ENCODE results near the gene LARP4B.

Gene LARP4B

GRCh38 chr10:822661-823367, 108.7 kb downstream of the LARP4B start:
- no peak for DNase-seq

DNA sequence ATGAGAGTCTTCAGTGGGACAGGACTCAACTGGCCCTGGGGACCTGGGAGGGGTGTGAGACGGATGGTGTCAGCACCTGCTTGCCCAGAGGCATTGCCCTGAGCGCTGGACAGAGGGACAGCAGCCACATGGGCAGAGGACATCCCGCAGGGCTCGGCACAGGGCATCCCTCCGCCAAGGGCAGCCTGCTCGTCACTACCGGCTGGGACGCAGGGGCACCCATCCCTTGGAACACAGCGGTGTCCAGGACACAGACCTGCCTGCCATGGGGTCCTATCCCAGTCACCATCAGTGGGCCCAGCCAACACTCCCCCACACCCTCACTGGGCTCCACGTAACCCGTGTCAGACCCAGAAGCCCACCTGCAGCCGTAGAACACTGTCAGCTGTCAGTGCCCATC, 109.3 kb downstream of the LARP4B start:
- no peak for DNase-seq

- no peak for DNase-seq
Measured at GRCh38 chr10:821322-821721, 110.2 kb downstream of the LARP4B start.

DNA sequence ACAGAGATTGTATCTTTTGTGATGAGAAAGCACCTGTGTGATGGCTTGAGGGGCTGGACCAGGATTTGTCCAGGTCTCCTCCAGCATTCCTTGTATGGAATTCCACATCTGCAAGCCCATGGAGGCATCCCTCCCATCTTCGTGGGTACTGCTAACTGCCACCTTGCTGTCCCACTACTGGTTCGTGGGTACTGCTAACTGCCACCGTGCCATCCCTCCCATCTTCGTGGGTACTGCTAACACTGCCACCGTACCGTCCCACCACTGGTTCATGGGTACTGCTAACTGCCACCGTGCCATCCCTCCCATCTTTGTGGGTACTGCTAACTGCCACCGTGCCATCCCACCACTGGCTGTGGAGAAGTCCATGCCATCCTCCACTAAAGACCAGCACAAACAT, 111.7 kb downstream of the LARP4B start:
- DNase-seq = no peak

DNA sequence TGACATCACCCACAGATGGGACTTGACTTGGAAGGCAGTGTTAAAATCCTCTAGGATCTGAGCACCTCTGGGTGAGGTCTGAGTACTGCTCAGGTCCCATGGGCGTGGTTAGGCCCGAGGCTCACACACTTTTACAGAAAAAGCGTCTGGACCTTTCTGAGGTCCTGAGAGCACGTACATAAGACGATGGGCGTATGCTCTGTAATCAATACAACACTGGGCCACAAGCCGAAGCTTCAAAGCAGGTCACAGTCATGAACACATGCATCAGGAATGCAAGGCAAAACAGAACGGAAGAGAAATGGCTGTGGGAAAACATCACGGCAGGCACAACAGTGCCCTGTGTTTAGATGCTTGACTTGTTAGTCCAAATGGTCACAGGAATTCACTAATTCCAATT, 112.2 kb downstream of the LARP4B start:
- no peak for DNase-seq

GRCh38 chr10:818526-819220, 112.8 kb downstream of the LARP4B start:
- no peak for DNase-seq

GRCh38 chr10:818010-818409, 113.5 kb downstream of the LARP4B start:
- no peak for DNase-seq

- DNase-seq = no peak
Measured at GRCh38 chr10:817371-817770, 114.1 kb downstream of the LARP4B start.

GRCh38 chr10:816958-817357, 114.5 kb downstream of the LARP4B start:
- no peak for DNase-seq

GRCh38 chr10:816091-816477, 115.4 kb downstream of the LARP4B start:
- no peak for DNase-seq

GRCh38 chr10:815338-816090, 116.0 kb downstream of the LARP4B start:
- DNase-seq = no peak

DNA sequence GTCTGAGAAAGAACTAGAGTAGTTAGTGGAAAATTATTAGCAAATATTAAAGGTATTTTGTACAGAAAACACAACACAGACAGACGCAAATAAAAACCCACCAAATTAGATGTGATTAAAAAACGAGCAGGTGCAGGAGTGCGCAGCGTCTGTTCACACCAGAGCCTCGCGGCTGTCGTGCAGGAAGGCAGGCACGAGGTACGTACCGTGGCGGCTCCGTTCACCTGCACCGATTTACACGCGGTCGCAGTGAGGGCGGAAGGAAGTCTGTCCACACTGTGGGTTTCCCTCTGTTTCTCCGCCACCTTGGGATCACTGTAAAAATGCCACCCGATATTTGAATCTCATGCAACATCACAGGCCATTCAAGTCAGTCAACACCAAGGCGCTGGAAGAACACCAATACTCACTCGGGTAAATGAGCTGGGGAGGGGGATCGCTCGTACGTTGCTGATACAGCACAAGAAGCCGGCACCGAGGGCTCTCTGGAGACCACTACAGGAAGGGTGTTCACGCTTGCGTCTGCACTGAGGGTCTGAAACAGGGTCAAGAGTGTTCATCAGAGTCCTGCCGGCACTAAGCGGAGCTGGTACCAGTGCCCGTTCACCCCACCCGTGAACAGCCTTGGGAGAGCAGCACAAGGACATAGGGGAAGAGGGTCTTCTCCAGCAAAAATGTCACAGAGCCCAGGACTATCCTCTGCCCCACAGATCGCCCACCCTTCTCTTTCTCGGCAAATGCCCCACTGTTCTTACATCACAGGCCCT, 116.8 kb downstream of the LARP4B start:
- no peak for DNase-seq

DNA sequence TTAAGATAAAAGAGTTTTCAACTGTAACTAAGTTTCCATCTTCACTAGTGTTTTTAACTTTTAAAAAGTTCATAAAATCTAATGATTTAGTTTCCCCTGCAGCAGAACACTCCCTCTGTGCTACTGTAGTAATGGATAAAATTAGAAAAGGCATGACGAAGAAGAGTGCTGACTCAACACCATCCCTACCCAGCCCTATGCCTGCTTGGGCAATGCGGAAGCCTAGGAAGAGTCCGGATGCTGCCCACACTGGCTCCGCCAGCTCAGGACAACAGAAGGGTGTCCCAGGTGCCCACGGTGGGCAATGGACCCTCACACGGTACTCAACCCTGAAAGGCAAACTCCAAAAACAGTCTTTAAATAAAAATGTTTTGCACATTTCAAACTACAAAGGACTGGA, 118.2 kb downstream of the LARP4B start:
- DNase-seq = no peak

DNA sequence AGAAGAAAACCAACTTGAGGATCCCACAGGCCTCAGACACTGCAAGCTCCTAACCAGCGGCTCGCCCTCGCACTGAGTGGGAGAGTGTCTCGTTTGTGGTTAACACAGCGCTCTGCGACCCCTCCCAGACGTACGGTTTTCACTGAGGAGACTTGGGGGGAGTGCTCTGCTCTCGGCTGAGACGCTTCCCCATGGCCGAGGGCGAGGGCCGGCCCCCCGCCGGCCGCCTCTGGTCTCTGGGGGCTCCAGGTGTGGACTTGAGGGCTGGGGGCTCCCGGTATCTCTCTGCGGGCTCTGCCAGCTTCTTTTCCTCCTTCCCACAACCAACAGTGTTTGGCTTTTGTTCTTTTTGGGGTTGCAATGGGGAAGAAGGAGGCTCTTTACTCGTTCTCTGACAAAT, 118.7 kb downstream of the LARP4B start:
- no peak for DNase-seq

DNA sequence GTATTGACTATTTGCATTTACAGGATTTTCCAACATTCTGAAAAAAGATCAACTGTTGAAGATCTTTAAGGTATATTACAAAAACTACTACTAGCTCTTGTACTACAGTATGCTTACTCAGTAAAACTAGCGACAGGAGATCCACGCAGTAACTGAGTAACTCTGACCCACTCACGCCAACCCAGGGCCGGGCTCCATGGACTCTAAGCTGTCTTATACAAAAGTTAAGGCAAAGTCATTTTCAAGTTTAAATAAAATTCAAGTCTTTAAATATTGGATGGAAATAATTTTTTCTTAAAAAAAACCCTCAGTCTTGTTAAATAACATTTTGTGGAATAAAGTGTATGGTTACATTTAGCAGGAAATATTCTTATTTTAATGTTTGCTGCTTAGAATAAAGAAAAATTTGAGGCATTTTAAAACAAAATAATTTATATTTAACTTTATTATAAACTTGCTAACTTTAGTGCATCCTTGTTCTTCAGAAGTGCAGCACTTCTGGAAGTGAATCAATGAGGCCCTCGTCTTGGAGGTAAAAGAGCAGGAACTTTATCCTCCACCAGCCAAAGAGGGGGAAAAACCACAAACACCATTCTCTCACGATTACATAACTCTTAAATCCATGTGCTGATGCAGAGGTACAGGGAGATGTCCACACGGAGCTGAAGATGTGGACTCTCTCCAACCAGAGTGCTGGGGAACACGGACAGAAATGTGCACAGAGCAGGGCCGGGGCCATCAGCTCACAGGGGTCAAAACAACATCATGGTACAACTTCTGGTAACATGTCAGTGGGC, 119.9 kb downstream of the LARP4B start:
- no peak for DNase-seq

DNA sequence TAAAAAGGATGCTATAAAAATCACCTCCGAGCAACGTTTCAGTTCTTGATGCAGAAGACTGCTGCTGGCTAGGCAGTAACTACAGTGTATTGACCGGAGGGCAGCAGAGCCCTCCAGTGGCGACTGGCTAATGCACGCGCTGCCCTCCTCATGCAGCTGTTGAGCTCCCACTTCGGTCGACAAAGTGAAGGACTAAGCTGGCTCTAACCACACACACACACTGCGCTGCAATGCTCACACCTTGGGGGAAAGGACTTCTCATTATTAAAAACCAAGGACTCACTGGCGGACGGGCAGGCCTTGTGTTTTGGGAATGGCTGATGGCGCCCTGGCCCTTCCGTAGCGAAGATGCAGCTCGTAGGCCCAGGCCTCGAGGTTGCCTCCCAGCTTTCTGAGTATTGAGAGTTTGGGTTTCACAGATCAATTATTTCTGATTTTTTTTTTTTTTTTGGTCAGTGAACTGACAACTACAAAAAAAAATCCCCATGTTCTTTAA, 121.1 kb downstream of the LARP4B start:
- no peak for DNase-seq

DNA sequence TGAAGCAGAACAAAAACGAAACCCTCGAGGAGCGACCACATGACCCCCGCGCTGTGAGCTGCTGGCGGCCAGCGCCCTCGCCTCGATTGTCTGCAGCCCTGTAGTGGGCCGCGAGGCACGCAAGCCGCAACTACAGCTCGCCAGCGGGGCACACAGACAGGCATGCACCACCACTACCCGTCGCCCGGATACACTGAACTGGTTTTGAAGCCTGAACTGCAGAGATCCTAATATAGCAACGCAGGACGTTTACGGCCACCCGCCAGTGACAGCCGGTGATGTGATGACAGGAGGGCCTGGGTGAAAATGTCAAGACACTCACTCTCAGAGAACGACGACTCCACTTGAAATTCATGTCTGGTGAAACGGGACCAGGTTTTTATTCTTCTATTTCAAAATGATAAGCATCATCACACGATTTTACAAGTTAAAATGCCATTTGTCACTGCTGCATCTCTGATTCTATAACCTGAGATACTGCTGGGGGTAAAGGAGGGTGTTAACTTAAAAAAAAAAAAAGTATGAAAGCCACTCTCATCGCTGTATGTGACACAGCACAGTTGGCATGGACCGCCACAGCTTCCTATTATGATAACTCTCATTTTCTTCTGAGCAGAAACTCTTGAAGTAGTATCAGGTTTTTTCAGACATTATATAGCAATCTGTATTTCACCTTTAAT, 121.7 kb downstream of the LARP4B start:
- no peak for DNase-seq

- no peak for DNase-seq
Measured at GRCh38 chr10:807958-808353, 123.5 kb downstream of the LARP4B start.

- no peak for DNase-seq
Measured at GRCh38 chr10:807163-807957, 124.1 kb downstream of the LARP4B start.

GRCh38 chr10:806451-807162, 124.9 kb downstream of the LARP4B start:
- no peak for DNase-seq
